ENCODE measurements around the gene POU6F1. TPM values are rescaled to one million over a fixed set of nuclear protein-coding genes. Genes with fewer than 3 reads are reported as not detected.

POU6F1 gene
- total RNA-seq (2022; extraction: Qiagen RNA extraction) = 0.91 to 2.2 TPM (median 1.3 TPM) in 5 replicates

GRCh38 chr12:51217968-51218606 lies at the start of gene POU6F1:
Gene POU6F1, minus strand, starts transcription at chr12:51218062. Its CDS starts 11,226 bp downstream, at chr12:51206836.

GRCh38 chr12:51238510-51239334 lies 20.9 kb upstream of the POU6F1 start, which contains the start of gene DAZAP2:
Gene DAZAP2, plus strand, starts transcription at chr12:51238826. Its CDS starts 82 bp downstream, at chr12:51238908.

GRCh38 chr12:51172515-51173431 lies 45.1 kb downstream of the POU6F1 start, which contains the start of gene TFCP2:
Gene TFCP2, minus strand, starts transcription at chr12:51173135. Its CDS starts 713 bp downstream, at chr12:51172422.

Other genes starting within 250 kb of the POU6F1 start
- gene SLC11A2, start 191.7 kb downstream of the POU6F1 start, total RNA-seq (2022; extraction: Qiagen RNA extraction) = 16.7 to 25.9 TPM (median 20.6 TPM) in 5 replicates
- 22.0 to 29.0 TPM (median 24.4 TPM) in 5 replicates for gene LETMD1, start 169.7 kb downstream of the POU6F1 start, total RNA-seq (2022; extraction: Qiagen RNA extraction)
- gene CSRNP2, start 134.5 kb downstream of the POU6F1 start, total RNA-seq (2022; extraction: Qiagen RNA extraction) = 11.6 to 14.7 TPM (median 13.6 TPM) in 5 replicates
- gene TFCP2, start 44.9 kb downstream of the POU6F1 start, total RNA-seq (2022; extraction: Qiagen RNA extraction) = 16.2 to 21.9 TPM (median 19.0 TPM) in 5 replicates
- 307 to 375 TPM (median 314 TPM) in 5 replicates for gene DAZAP2, start 20.8 kb upstream of the POU6F1 start, total RNA-seq (2022; extraction: Qiagen RNA extraction)
- 21.5 to 28.4 TPM (median 27.2 TPM) in 5 replicates for gene SMAGP, start 52.4 kb upstream of the POU6F1 start, total RNA-seq (2022; extraction: Qiagen RNA extraction)
- 0.09 to 0.25 TPM (median 0.14 TPM) in 5 replicates for gene BIN2, start 106.1 kb upstream of the POU6F1 start, total RNA-seq (2022; extraction: Qiagen RNA extraction)
- not detected in 5 replicates for gene CELA1, start 128.6 kb upstream of the POU6F1 start, total RNA-seq (2022; extraction: Qiagen RNA extraction)
- gene GALNT6, start 173.3 kb upstream of the POU6F1 start, total RNA-seq (2022; extraction: Qiagen RNA extraction) = 2.4 to 4.3 TPM (median 3.1 TPM) in 5 replicates
- 1.1 to 1.5 TPM (median 1.3 TPM) in 5 replicates for gene SLC4A8, start 206.8 kb upstream of the POU6F1 start, total RNA-seq (2022; extraction: Qiagen RNA extraction)